ENCODE results near the gene SLC6A20. TPM values are rescaled to one million over a fixed set of nuclear protein-coding genes. Genes with fewer than 3 reads are reported as not detected.
A peak's percentile ranks its signal among the peaks of the same experiment; 100 is the strongest.
"Not testable (repeated sequence)": the region's sequence is repeated elsewhere in the genome, so short reads cannot be mapped to it uniquely, and the experiment has no call there.

Gene SLC6A20
- total RNA-seq, 1 donor from 2014 or later = not detected

GRCh38 chr3:45751537-45752242, 44.6 kb downstream of the SLC6A20 start:
- Mint-ChIP-seq H3K27ac (no peak overlapping the region), H3K4me3 (no peak overlapping the region), H3K9me3 (no peaks in the 10 kb centered on the region), H3K27me3 (peaks cover 3% of the 10 kb centered on the region), H3K36me3 (ENCODE audit: low read depth) (peaks cover 10% of the 10 kb centered on the region), H3K4me1 (peaks cover 2% of the 10 kb centered on the region)
- intact Hi-C loops (cut with micrococcal nuclease) = no loop called here
- no peak for DNase-seq

GRCh38 chr3:45749880-45750279, 46.5 kb downstream of the SLC6A20 start:
- no peaks in the 10 kb centered on the region for H3K27me3 Mint-ChIP-seq
- DNase-seq = peak; percentile 48

GRCh38 chr3:45749036-45749600, 47.2 kb downstream of the SLC6A20 start:
- peak; percentile 45 for DNase-seq
- H3K4me1 Mint-ChIP-seq, H3K27ac Mint-ChIP-seq: not testable (repeated sequence)

More at GRCh38 chr3:45749880-45750279, 46.5 kb downstream of the SLC6A20 start:
- Mint-ChIP-seq H3K27ac (no peak overlapping the region), H3K9me3 (no peaks in the 10 kb centered on the region), H3K36me3 (ENCODE audit: low read depth) (peaks cover 15% of the 10 kb centered on the region), H3K4me1 (peaks cover 2% of the 10 kb centered on the region), H3K4me3 (no peak overlapping the region)
- intact Hi-C loops (cut with micrococcal nuclease) = no loop called here

GRCh38 chr3:45748068-45748467, 48.3 kb downstream of the SLC6A20 start:
- no peaks in the 10 kb centered on the region for H3K27me3 Mint-ChIP-seq
- no peak overlapping the region for H3K27ac Mint-ChIP-seq
- H3K4me1 Mint-ChIP-seq = peaks cover 2% of the 10 kb centered on the region
- intact Hi-C loops (cut with micrococcal nuclease) = no loop called here
- DNase-seq = no peak
- no peaks in the 10 kb centered on the region for H3K9me3 Mint-ChIP-seq
- no peak overlapping the region for H3K4me3 Mint-ChIP-seq
- peaks cover 19% of the 10 kb centered on the region for H3K36me3 Mint-ChIP-seq (ENCODE audit: low read depth)

More at GRCh38 chr3:45749036-45749600, 47.2 kb downstream of the SLC6A20 start:
- H3K4me3 Mint-ChIP-seq; intact Hi-C loops (cut with micrococcal nuclease); H3K9me3 Mint-ChIP-seq; H3K27me3 Mint-ChIP-seq: not testable (repeated sequence)
- H3K36me3 Mint-ChIP-seq (ENCODE audit: low read depth) = peaks cover 12% of the 10 kb centered on the region

- intact Hi-C loops (cut with micrococcal nuclease) = no loop called here
- DNase-seq = peak; percentile 54
- peaks cover 25% of the 10 kb centered on the region for H3K36me3 Mint-ChIP-seq (ENCODE audit: low read depth)
Measured at GRCh38 chr3:45746777-45747622, 49.3 kb downstream of the SLC6A20 start.

GRCh38 chr3:45746165-45746776, 50.1 kb downstream of the SLC6A20 start:
- Mint-ChIP-seq H3K27ac (no peak overlapping the region), H3K4me3 (no peak overlapping the region), H3K4me1 (peaks cover 11% of the 10 kb centered on the region), H3K9me3 (no peaks in the 10 kb centered on the region), H3K27me3 (no peaks in the 10 kb centered on the region), H3K36me3 (ENCODE audit: low read depth) (peaks cover 29% of the 10 kb centered on the region)
- intact Hi-C loops (cut with micrococcal nuclease) = no loop called here
- DNase-seq = no peak

More at GRCh38 chr3:45746777-45747622, 49.3 kb downstream of the SLC6A20 start:
- H3K4me3 Mint-ChIP-seq = no peak overlapping the region
- peaks cover 6% of the 10 kb centered on the region for H3K4me1 Mint-ChIP-seq
- H3K27me3 Mint-ChIP-seq = no peaks in the 10 kb centered on the region
- H3K27ac Mint-ChIP-seq = no peak overlapping the region
- H3K9me3 Mint-ChIP-seq = no peaks in the 10 kb centered on the region

GRCh38 chr3:45742461-45743089, 53.8 kb downstream of the SLC6A20 start:
- intact Hi-C loops (cut with micrococcal nuclease) = no loop called here

GRCh38 chr3:45741742-45742460, 54.4 kb downstream of the SLC6A20 start:
- no peak for DNase-seq
- H3K4me3 Mint-ChIP-seq = no peak overlapping the region
- intact Hi-C loops (cut with micrococcal nuclease) = no loop called here
- H3K27me3 Mint-ChIP-seq = no peaks in the 10 kb centered on the region
- peaks cover 57% of the 10 kb centered on the region for H3K36me3 Mint-ChIP-seq (ENCODE audit: low read depth)
- no peaks in the 10 kb centered on the region for H3K9me3 Mint-ChIP-seq
- peak overlapping the region; percentile 48 for H3K27ac Mint-ChIP-seq
- peaks cover 18% of the 10 kb centered on the region for H3K4me1 Mint-ChIP-seq

More at GRCh38 chr3:45742461-45743089, 53.8 kb downstream of the SLC6A20 start:
- no peak for DNase-seq
- Mint-ChIP-seq H3K4me3 (no peak overlapping the region), H3K27me3 (no peaks in the 10 kb centered on the region), H3K36me3 (ENCODE audit: low read depth) (peaks cover 51% of the 10 kb centered on the region), H3K4me1 (peaks cover 18% of the 10 kb centered on the region), H3K27ac (peak overlapping the region; percentile 48), H3K9me3 (no peaks in the 10 kb centered on the region)

- intact Hi-C loops (cut with micrococcal nuclease) = no loop called here
- H3K27me3 Mint-ChIP-seq = no peaks in the 10 kb centered on the region
- no peak overlapping the region for H3K4me3 Mint-ChIP-seq
- DNase-seq = no peak
- peaks cover 64% of the 10 kb centered on the region for H3K36me3 Mint-ChIP-seq (ENCODE audit: low read depth)
- peak overlapping the region; percentile 66 for H3K27ac Mint-ChIP-seq
- H3K9me3 Mint-ChIP-seq = no peaks in the 10 kb centered on the region
- peaks cover 20% of the 10 kb centered on the region for H3K4me1 Mint-ChIP-seq
Measured at GRCh38 chr3:45741247-45741646, 55.1 kb downstream of the SLC6A20 start.

- intact Hi-C loops (cut with micrococcal nuclease) = no loop called here
- peaks cover 20% of the 10 kb centered on the region for H3K4me1 Mint-ChIP-seq
- peaks cover 68% of the 10 kb centered on the region for H3K36me3 Mint-ChIP-seq (ENCODE audit: low read depth)
- DNase-seq = no peak
- no peak overlapping the region for H3K27ac Mint-ChIP-seq
- H3K27me3 Mint-ChIP-seq = no peaks in the 10 kb centered on the region
- no peaks in the 10 kb centered on the region for H3K9me3 Mint-ChIP-seq
- no peak overlapping the region for H3K4me3 Mint-ChIP-seq
Measured at GRCh38 chr3:45739991-45740390, 56.3 kb downstream of the SLC6A20 start.

GRCh38 chr3:45737234-45737633, 59.1 kb downstream of the SLC6A20 start:
- H3K4me3 Mint-ChIP-seq = no peak overlapping the region
- H3K27me3 Mint-ChIP-seq = no peaks in the 10 kb centered on the region
- DNase-seq = no peak
- intact Hi-C loops (cut with micrococcal nuclease) = no loop called here
- no peaks in the 10 kb centered on the region for H3K9me3 Mint-ChIP-seq
- H3K27ac Mint-ChIP-seq = peak overlapping the region; percentile 31
- peaks cover 18% of the 10 kb centered on the region for H3K4me1 Mint-ChIP-seq
- peaks cover 72% of the 10 kb centered on the region for H3K36me3 Mint-ChIP-seq (ENCODE audit: low read depth)

- H3K27me3 Mint-ChIP-seq = no peaks in the 10 kb centered on the region
- H3K4me3 Mint-ChIP-seq = no peak overlapping the region
- peaks cover 13% of the 10 kb centered on the region for H3K4me1 Mint-ChIP-seq
- H3K36me3 Mint-ChIP-seq (ENCODE audit: low read depth) = peaks cover 72% of the 10 kb centered on the region
- no peaks in the 10 kb centered on the region for H3K9me3 Mint-ChIP-seq
- no peak overlapping the region for H3K27ac Mint-ChIP-seq
- DNase-seq = no peak
- intact Hi-C loops (cut with micrococcal nuclease) = no loop called here
Measured at GRCh38 chr3:45736707-45737106, 59.6 kb downstream of the SLC6A20 start.
